ENCODE measurements around the gene NR4A1.

NR4A1 gene

DNA sequence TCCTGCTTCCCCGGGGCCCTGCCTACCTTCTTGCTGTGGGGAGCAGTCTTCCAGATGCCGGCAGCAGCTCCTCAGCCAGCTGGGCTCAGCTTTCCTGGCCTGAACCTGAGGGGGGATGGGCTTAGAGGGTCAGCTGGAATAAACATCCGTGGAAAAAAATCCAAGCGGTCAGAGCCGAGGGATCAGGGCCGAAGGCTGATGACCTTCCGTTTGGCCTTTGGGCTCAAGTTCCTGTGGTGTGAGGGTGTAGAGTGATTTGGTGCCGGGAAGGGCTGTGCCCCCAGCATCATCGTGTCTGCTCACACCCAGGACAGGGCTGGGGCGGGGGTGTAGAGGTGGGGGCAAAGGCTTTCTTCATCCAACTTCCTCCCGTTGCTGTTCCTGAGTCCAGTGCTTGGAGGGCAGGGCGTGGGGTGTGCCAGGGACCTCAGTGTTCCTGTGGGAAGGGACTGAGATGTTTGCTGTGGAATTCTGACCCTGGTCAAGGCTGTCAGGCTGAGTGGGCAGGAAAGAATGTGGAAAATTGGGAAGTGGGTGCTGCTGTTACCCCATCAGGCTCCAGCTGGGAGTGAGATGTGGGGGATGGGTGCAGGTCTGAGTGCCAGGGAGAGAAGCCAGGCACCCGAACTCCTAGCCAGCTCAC lies 30.9 kb downstream of the NR4A1 start:
- Histone ChIP-seq H4K20me1 (ENCODE audit: control insufficient read depth, insufficient read depth, low read depth, low read length) (0 out of 2 replicates have a peak, but pooled peaks cover 5% of the 10 kb centered on the region), H3K4me3 (ENCODE audit: low read length) (no peak overlapping the region)

GRCh38 chr12:52082669-52082987 lies 31.4 kb downstream of the NR4A1 start:
- Histone ChIP-seq H4K20me1 (ENCODE audit: control insufficient read depth, insufficient read depth, low read depth, low read length) (0 out of 2 replicates have a peak, but pooled peaks cover 5% of the 10 kb centered on the region), H3K4me1 (ENCODE audit: control insufficient read depth, low read length) (peaks cover 36% of the 10 kb centered on the region)

More for the DNA sequence above, 30.9 kb downstream of the NR4A1 start:
- Histone ChIP-seq H3K9me2 (replicated peaks; ENCODE audit: control insufficient read depth, low read length) (no peaks in the 10 kb centered on the region), H3K79me2 (ENCODE audit: control insufficient read depth, low read length) (peaks cover 4% of the 10 kb centered on the region; the same call in 1 of the 2 replicates), H3K9me3 (ENCODE audit: control insufficient read depth, insufficient read depth, low read length) (no peaks in the 10 kb centered on the region), H3K27me3 (ENCODE audit: control insufficient read depth, low read length) (no peaks in the 10 kb centered on the region), H3K4me2 (ENCODE audit: low read length) (peak overlapping the region; percentile 68), H3K4me1 (ENCODE audit: control insufficient read depth, low read length) (peaks cover 36% of the 10 kb centered on the region), H3F3A (ENCODE audit: control insufficient read depth, insufficient read depth) (no peaks in the 10 kb centered on the region), H3K36me3 (ENCODE audit: control insufficient read depth, low read length) (peaks cover 16% of the 10 kb centered on the region), H3K27ac (ENCODE audit: low read depth, low read length) (no peak overlapping the region)
- TF ChIP-seq EZH2phosphoT487 (IDR thresholded peaks at IDR 0.05; ENCODE audit: borderline replicate concordance, low read length): no peak
- no peak for TF ChIP-seq CTCF (IDR thresholded peaks at IDR 0.05; ENCODE audit: low read depth, low read length, poor library complexity, severe bottlenecking)

GRCh38 chr12:52082988-52083637 lies 31.9 kb downstream of the NR4A1 start:
- Histone ChIP-seq H3K9me2 (replicated peaks; ENCODE audit: control insufficient read depth, low read length) (no peaks in the 10 kb centered on the region), H3K27me3 (ENCODE audit: control insufficient read depth, low read length) (no peaks in the 10 kb centered on the region; the same call in 1 of the 2 replicates), H3K4me2 (ENCODE audit: low read length) (no peak overlapping the region), H3K4me3 (ENCODE audit: low read length) (no peak overlapping the region), H3K4me1 (ENCODE audit: control insufficient read depth, low read length) (peaks cover 40% of the 10 kb centered on the region), H4K20me1 (ENCODE audit: control insufficient read depth, insufficient read depth, low read depth, low read length) (0 out of 2 replicates have a peak, but pooled peaks cover 5% of the 10 kb centered on the region), H3K79me2 (ENCODE audit: control insufficient read depth, low read length) (peaks cover 4% of the 10 kb centered on the region; the same call in 1 of the 2 replicates), H3K9me3 (ENCODE audit: control insufficient read depth, insufficient read depth, low read length) (no peaks in the 10 kb centered on the region), H3F3A (ENCODE audit: control insufficient read depth, insufficient read depth) (no peaks in the 10 kb centered on the region), H3K27ac (ENCODE audit: low read depth, low read length) (no peak overlapping the region), H3K36me3 (ENCODE audit: control insufficient read depth, low read length) (peaks cover 10% of the 10 kb centered on the region)
- TF ChIP-seq CTCF (IDR thresholded peaks at IDR 0.05; ENCODE audit: low read depth, low read length, poor library complexity, severe bottlenecking): peak; percentile 99
- TF ChIP-seq EZH2phosphoT487 (IDR thresholded peaks at IDR 0.05; ENCODE audit: borderline replicate concordance, low read length): no peak

More at GRCh38 chr12:52082669-52082987, 31.4 kb downstream of the NR4A1 start:
- no peak overlapping the region for H3K27ac ChIP-seq (ENCODE audit: low read depth, low read length)
- no peak overlapping the region for H3K4me2 ChIP-seq (ENCODE audit: low read length)
- no peaks in the 10 kb centered on the region for H3K9me2 ChIP-seq (replicated peaks; ENCODE audit: control insufficient read depth, low read length)
- H3K4me3 ChIP-seq (ENCODE audit: low read length): no peak overlapping the region
- peaks cover 15% of the 10 kb centered on the region for H3K36me3 ChIP-seq (ENCODE audit: control insufficient read depth, low read length)
- TF ChIP-seq EZH2phosphoT487 (IDR thresholded peaks at IDR 0.05; ENCODE audit: borderline replicate concordance, low read length): no peak
- no peak for TF ChIP-seq CTCF (IDR thresholded peaks at IDR 0.05; ENCODE audit: low read depth, low read length, poor library complexity, severe bottlenecking)
- H3K79me2 ChIP-seq (ENCODE audit: control insufficient read depth, low read length): peaks cover 4% of the 10 kb centered on the region; the same call in 1 of the 2 replicates
- no peaks in the 10 kb centered on the region for H3K9me3 ChIP-seq (ENCODE audit: control insufficient read depth, insufficient read depth, low read length)
- H3F3A ChIP-seq (ENCODE audit: control insufficient read depth, insufficient read depth): no peaks in the 10 kb centered on the region
- H3K27me3 ChIP-seq (ENCODE audit: control insufficient read depth, low read length): no peaks in the 10 kb centered on the region

All from DOHH2 (cell line).